OCI-LY1 (cell line): Measurements from ENCODE around the gene ARHGEF4.

ENCODE experiments used
- H2AFZ ChIP-seq: fragments of 200-600 bp; sonication (generic), shearing (Covaris generic); 2 replicates; pipeline ENCODE4 v1.6.0; 2014; ENCODE audit warnings: antibody characterized with exemption, mild to moderate bottlenecking, low read length
- H3F3A ChIP-seq: fragments of 200-600 bp; sonication (generic), shearing (Covaris generic); 2 replicates; pipeline ENCODE4 v1.6.0; 2014; ENCODE audit warnings: mild to moderate bottlenecking, antibody characterized with exemption, low read length, moderate library complexity; ENCODE audit not compliant: insufficient read depth
- H3K27ac ChIP-seq: fragments of 200-600 bp; sonication (generic); 2 replicates; pipeline ENCODE4 v1.5.1; 2014; ENCODE audit warnings: low read length, mixed run types, mild to moderate bottlenecking, low read depth; ENCODE audit not compliant: poor library complexity, severe bottlenecking
- H3K27me3 ChIP-seq: fragments of 200-600 bp; sonication (generic); 2 replicates; pipeline ENCODE4 v1.6.0; 2014; ENCODE audit warnings: antibody characterized with exemption, mild to moderate bottlenecking, low read length, moderate library complexity; ENCODE audit not compliant: insufficient read depth
- H3K36me3 ChIP-seq: fragments of 200-600 bp; sonication (generic); 2 replicates; pipeline ENCODE4 v1.6.1; 2014; ENCODE audit warnings: mild to moderate bottlenecking, antibody characterized with exemption, low read length, moderate library complexity, mixed read lengths; ENCODE audit not compliant: insufficient read depth
- H3K4me1 ChIP-seq: fragments of 200-600 bp; sonication (generic); 2 replicates; pipeline ENCODE4 v1.5.1; 2014; ENCODE audit warnings: mild to moderate bottlenecking, low read length, moderate library complexity; ENCODE audit not compliant: insufficient read depth, severe bottlenecking
- H3K4me2 ChIP-seq: fragments of 200-600 bp; sonication (generic), shearing (Covaris generic); 2 replicates; pipeline ENCODE4 v1.6.1; 2014; ENCODE audit warnings: low read length
- H3K4me3 ChIP-seq: fragments of 200-600 bp; sonication (generic); 2 replicates; pipeline ENCODE4 v1.5.1; 2014; ENCODE audit warnings: low read length, low read depth, mild to moderate bottlenecking, mixed read lengths; ENCODE audit not compliant: poor library complexity, severe bottlenecking
- H3K79me2 ChIP-seq: fragments of 200-600 bp; shearing (Covaris generic); 2 replicates; pipeline ENCODE4 v1.6.1; 2016; ENCODE audit warnings: mixed run types, low read length, mixed read lengths; ENCODE audit not compliant: insufficient read depth
- H3K9ac ChIP-seq: fragments of 200-600 bp; sonication (generic), shearing (Covaris generic); 2 replicates; pipeline ENCODE4 v1.6.1; 2014; ENCODE audit warnings: mild to moderate bottlenecking, low read length, mixed read lengths
- H3K9me2 ChIP-seq: fragments of 200-600 bp; sonication (generic), shearing (Covaris generic); 2 replicates; pipeline ENCODE4 v1.6.1; 2014; ENCODE audit warnings: low read depth, mild to moderate bottlenecking, low read length, mixed read lengths
- H3K9me3 ChIP-seq: fragments of 200-600 bp; shearing (Covaris generic); 2 replicates; pipeline ENCODE4 v1.6.1; 2014; ENCODE audit warnings: low read length, mixed read lengths
- H4K20me1 ChIP-seq: fragments of 200-600 bp; sonication (generic), shearing (Covaris generic); 2 replicates; pipeline ENCODE4 v1.6.0; 2016; ENCODE audit warnings: mild to moderate bottlenecking, low read length; ENCODE audit not compliant: insufficient read depth
- EZH2 ChIP-seq: fragments of 200-600 bp; sonication (generic), shearing (Covaris generic); IDR thresholded peaks from 2 replicates; pipeline ENCODE4 v1.8.0; 2017; ENCODE audit warnings: borderline replicate concordance, mixed run types, mild to moderate bottlenecking, antibody characterized with exemption, low read length, moderate library complexity, mixed read lengths
- TF ChIP-seq, protein P1 (sequence below): fragments of 200-600 bp; sonication (generic), shearing (Covaris generic); IDR thresholded peaks from 2 replicates; pipeline ENCODE4 v1.5.1; 2017; ENCODE audit warnings: mild to moderate bottlenecking, antibody characterized with exemption, low read length, moderate library complexity, mixed read lengths

The ARHGEF4 gene

GRCh38 chr2:130977461-130978050 is 140.8 kb downstream of the ARHGEF4 start:
- Histone ChIP-seq H3K9me3 (0 out of 2 replicates have a peak, but pooled peaks cover 4% of the 10 kb centered on the region), H4K20me1 (no peaks in the 10 kb centered on the region), H3K4me1 (no peaks in the 10 kb centered on the region), H3K4me2 (no peak overlapping the region), H3F3A (no peaks in the 10 kb centered on the region), H3K9ac (no peak overlapping the region), H3K79me2 (no peaks in the 10 kb centered on the region), H3K4me3 (no peak overlapping the region), H3K27ac (no peak overlapping the region), H3K9me2 (no peaks in the 10 kb centered on the region), H3K36me3 (no peaks in the 10 kb centered on the region), H2AFZ (no peak overlapping the region), H3K27me3 (no peaks in the 10 kb centered on the region)
- TF ChIP-seq, protein P1, sequence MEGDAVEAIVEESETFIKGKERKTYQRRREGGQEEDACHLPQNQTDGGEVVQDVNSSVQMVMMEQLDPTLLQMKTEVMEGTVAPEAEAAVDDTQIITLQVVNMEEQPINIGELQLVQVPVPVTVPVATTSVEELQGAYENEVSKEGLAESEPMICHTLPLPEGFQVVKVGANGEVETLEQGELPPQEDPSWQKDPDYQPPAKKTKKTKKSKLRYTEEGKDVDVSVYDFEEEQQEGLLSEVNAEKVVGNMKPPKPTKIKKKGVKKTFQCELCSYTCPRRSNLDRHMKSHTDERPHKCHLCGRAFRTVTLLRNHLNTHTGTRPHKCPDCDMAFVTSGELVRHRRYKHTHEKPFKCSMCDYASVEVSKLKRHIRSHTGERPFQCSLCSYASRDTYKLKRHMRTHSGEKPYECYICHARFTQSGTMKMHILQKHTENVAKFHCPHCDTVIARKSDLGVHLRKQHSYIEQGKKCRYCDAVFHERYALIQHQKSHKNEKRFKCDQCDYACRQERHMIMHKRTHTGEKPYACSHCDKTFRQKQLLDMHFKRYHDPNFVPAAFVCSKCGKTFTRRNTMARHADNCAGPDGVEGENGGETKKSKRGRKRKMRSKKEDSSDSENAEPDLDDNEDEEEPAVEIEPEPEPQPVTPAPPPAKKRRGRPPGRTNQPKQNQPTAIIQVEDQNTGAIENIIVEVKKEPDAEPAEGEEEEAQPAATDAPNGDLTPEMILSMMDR, result no peak
- no peak for TF ChIP-seq EZH2

DNA sequence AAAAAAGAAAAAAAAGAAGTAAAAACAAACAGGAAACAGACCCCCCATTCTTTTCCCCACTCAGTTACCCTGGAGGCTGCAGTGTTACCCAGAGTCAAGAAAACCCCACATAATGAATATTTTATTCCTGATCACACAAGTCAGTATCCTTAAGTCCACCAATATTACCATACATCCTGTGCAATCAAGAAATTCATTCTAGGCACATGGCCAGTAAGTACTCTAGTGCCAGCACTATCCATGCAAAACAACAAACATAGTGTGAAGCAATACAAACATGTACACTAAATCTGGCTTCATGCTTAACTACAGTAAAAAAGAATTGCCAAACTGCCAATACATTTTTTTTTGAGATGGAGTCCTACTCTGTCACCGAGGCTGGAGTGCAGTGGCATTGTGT is 145.0 kb downstream of the ARHGEF4 start:
- no peak overlapping the region for H2AFZ ChIP-seq
- TF ChIP-seq EZH2, result no peak
- TF ChIP-seq, protein P1, result no peak
- no peak overlapping the region for H3K4me2 ChIP-seq
- H3K36me3 ChIP-seq, result no peaks in the 10 kb centered on the region
- no peaks in the 10 kb centered on the region for H4K20me1 ChIP-seq
- no peaks in the 10 kb centered on the region for H3F3A ChIP-seq
- 0 out of 2 replicates have a peak, but pooled peaks cover 4% of the 10 kb centered on the region for H3K9me3 ChIP-seq
- no peak overlapping the region for H3K4me3 ChIP-seq
- H3K27ac ChIP-seq, result no peak overlapping the region
- no peak overlapping the region for H3K9ac ChIP-seq
- H3K9me2 ChIP-seq, result no peaks in the 10 kb centered on the region
- H3K79me2 ChIP-seq, result no peaks in the 10 kb centered on the region
- no peaks in the 10 kb centered on the region for H3K27me3 ChIP-seq
- no peaks in the 10 kb centered on the region for H3K4me1 ChIP-seq

DNA sequence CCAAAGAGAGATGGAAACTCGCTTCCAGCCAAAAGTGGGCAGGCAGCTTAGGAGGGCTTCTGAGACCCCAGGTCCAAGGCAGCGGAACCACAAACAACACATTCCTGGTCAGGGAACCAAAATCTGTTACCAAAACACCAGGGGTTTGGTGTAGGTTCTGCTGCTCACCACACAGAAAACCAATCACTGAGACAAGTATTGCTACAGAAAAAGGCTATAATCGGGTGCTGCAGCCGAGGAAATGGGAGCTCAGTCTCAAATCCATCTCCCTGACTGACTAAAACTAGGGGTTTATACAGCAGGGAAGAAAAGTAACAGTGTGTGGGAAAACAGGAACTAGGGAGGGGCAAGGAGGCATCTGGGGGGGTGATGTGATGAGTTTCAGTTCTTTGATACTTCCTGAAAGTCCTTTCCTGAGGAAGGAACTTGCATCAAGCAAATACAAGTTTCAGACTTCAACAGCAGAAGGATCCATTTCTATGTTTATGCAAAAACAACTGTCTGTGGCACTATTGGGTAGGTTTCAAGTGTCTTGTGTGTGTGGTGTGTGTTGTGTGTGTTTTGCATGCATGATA is 148.6 kb downstream of the ARHGEF4 start:
- no peaks in the 10 kb centered on the region for H3K9me3 ChIP-seq

More for the DNA sequence above, 148.6 kb downstream of the ARHGEF4 start:
- Histone ChIP-seq H3K79me2 (no peaks in the 10 kb centered on the region), H3K4me3 (no peak overlapping the region), H3K9ac (no peak overlapping the region), H2AFZ (no peak overlapping the region), H3K27me3 (no peaks in the 10 kb centered on the region), H3K36me3 (no peaks in the 10 kb centered on the region), H3F3A (no peaks in the 10 kb centered on the region), H3K4me1 (no peaks in the 10 kb centered on the region), H3K27ac (no peak overlapping the region), H3K4me2 (no peak overlapping the region), H4K20me1 (no peaks in the 10 kb centered on the region), H3K9me2 (no peaks in the 10 kb centered on the region)
- TF ChIP-seq, protein P1, result no peak
- no peak for TF ChIP-seq EZH2
